ENCODE data around the gene DYSF.
A peak's percentile ranks its signal among the peaks of the same experiment; 100 is the strongest.

The DYSF gene

DNA sequence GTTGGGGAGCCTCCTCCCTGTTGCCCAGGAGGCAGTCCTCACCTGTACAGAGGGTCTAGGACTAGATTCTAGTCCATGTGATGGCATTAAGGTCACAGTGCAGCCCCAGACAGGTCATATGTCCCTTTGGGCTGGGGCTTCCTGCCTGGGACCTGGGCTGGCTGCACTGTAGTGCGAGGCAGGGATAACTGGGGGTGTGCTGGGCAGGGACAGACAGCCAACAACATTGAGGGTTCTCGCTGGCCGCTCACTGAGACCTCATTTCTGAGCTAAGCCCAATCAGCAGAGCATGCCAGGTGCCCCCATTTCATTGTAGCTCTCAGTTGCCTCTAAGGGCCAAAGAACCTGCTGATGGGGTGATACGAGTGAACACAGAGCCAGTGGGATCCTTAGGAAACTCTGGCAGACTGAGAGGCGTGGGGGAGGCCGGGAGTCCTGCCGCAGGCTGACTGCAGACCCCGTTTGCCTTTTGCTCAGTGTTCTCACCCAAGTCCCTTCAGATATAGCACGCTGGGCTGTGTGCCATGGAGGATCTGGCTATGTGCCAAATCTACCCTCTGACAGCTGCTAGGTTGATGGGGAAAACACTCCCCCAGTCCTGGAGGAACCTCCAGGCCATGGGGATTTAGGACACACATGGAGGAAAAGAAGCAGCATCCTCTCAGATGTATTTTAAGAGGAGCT is 51.9 kb downstream of the DYSF start:
- DNase-seq = no peak

DNA sequence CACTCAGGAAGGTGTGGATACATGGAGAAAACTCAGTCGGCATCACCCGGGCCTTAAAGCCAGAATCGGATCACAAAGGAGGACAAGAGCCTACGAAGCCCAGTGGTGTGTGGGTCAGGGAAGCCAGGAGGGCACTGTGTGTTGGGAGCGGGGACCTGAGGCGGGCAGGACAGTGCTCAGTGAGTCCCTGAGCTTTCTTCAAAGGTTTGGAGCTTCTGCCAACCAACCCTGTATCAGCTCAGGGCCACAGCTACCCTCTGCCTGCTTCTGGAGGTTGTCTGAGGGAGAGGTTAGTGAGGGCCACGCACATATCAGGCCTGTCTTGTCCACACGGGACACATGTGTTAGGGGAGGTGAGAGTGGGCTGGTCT is 52.4 kb downstream of the DYSF start:
- no peak for DNase-seq

DNA sequence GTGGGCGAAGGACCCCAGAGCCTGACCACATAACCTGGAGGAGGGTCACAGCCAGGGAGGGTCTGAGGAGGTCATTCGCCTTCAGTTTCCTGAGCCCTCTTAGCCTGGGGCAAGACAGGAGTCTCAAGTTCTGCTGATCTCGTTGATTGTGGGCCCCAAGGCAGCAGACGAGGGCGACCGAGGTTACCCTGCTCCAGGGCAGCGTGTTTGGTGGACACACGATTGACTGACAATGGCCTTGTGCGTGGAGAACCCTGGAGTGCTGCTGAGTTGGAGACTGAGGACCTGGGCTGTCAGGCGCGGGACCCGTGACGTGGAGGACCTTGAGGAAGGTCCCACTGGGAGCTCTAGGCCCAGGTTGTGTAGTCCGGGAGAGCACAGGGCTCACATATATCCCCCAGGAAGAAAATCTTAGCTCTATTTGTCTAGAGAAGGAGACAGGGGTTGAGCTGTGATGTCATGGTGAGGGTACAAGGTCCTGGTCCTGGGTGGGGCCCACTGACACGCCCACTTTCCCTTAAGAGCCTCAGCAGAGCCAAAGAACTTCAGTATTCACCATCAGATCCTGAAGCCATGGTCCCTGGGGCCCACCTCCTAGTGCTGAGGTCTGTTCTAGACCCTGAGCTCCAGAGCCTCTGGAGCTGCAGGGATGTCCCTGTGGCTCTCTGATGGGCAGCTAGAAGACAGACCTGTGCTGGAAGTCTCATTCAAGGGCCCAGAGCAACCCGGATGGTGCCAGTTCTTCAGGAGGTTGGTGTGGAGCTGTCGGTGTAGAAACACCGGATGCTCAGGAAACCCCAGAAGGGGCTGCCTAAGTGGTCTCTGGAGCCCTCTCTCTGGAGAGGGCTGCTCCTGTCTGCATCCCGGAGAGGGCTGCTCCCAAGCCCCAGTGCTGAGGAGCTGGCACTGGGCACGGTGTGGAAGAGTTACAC is 53.1 kb downstream of the DYSF start:
- DNase-seq = no peak

DNA sequence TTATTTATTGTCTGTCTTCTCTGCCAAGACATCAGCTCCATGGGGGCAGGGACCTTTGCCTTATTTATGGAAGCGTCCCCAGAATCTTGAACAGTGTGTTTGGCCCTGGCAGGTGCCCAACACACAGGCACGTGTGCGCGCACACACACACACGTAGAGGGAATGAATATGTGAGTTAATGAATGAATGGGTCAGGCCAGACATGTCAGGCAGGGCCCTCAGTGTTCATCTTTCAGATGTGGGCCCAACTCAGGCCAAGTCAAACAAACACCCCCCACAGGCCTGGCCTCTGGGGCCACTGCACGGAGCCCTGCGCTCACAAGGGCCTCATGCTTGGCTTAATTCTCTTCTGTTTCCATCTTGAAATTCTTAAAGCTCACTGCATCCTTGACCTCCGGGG is 54.1 kb downstream of the DYSF start:
- DNase-seq = no peak

DNA sequence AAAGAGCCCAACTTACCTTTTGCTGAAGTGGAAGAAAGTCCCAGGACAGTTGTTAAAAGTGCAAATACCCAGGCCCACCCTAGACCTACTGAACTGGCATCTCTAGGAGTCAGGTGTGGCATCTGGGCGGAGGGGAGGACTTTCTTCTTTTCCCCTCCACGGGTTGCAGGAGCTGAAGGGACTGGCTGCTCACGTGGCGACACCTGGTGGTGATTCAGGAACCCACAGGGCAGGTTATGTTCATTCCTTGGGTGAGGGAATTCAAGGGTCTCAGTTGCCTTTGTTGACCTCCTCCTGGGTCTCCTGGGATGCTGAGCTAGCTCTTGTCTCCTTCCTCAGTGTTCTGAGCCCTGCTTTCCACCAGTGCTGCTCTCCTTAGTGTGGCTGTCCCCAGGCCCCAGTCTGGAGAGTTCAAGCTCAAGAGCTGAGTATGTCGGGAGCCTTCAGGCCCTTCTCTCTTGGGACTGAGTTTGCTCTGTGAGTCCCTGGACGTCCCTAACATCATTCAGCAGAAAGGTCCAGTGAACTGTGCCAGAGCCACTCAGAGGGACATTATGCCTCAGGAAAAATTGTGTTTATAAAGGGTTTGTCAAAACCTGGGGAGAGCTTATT is 56.9 kb downstream of the DYSF start:
- peak; percentile 30 for DNase-seq

DNA sequence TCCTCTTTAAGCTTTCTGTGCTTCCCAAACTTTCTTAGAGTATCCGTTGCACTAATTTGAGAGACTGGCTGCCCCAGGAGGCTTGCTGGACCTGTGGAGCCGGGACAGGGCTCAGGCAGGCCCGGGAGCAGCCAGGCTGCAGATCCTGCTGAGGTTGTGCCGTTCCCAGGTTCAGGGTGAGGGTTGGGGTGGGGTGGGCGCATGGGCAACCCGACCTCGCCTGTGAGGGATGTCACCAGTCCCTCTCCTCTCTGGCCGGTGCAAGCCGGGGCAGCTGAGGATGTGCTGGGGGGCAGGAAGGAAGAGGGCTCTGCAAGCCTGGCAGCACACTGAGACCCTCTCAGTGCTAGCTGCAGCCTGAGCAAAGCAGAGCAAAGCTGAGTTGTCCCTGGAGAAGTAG is 57.6 kb downstream of the DYSF start:
- no peak for DNase-seq

DNA sequence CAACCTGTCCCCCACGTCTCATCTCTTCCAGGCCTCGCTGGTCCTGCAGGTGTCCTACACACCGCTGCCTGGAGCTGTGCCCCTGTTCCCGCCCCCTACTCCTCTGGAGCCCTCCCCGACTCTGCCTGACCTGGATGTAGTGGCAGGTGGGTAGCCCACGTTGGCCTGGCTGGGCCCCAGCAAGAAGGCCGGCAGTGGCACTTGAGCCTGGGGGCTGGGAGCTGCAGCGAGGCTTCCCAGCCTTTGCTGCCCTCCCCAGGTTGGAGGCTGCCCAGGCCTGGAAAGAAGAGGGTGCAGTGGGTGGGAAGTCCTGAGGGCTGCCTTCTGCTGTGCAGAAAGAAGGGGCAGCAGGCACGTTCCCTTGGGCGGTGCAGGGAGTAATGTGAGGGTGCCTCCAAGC is 58.4 kb downstream of the DYSF start:
- no peak for DNase-seq

DNA sequence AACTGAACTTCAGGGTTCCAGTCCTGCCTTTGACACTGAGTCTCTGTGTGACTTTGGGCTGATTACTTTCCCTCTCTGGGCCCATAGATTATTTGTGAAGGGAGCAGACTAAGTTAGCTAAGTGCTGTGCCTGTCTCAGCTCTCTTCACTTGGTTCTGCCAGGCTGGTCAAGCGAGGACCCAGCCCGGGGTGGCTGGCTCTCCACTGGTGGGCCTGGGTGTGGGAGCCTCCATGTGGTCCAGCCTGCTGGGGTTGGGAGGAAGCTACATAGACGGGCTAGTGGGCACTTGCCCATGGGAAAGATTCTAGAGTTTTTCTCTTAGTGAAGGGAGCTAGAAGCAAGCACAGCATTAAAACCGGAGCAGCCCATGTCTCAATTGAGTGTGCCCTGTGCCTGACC is 59.0 kb downstream of the DYSF start:
- DNase-seq = no peak

DNA sequence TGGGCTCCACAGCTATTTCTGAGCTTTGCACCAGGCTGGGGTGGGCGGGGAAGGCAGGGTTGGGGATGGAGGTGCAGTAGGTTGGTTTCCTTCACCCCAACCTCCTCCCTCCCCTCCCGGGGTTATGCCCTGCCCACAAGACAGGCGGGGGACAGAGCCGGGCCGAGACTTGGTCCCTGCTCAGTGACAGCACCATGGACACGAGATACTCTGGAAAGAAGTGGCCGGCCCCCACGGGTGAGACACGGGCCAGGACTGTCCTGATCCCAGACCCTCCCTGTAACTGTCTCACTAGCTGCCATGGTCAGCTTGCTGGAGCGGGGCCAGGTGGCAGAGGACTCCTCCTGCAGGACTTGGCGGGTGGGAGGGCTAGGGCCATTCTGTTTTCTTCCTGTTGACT is 59.7 kb downstream of the DYSF start:
- DNase-seq = no peak

DNA sequence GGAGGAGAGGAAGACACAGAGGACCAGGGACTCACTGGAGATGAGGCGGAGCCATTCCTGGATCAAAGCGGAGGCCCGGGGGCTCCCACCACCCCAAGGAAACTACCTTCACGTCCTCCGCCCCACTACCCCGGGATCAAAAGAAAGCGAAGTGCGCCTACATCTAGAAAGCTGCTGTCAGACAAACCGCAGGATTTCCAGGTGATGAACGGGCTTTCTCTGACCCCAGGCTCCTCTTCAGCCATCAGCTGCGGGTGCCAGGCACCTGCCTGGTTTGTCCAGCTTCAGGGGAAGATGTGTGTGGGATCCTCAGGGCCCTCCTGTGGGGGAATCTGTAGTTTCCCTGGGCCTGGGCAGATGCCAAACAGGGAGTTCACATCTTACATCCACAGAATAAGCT is 60.4 kb downstream of the DYSF start:
- DNase-seq = no peak

DNA sequence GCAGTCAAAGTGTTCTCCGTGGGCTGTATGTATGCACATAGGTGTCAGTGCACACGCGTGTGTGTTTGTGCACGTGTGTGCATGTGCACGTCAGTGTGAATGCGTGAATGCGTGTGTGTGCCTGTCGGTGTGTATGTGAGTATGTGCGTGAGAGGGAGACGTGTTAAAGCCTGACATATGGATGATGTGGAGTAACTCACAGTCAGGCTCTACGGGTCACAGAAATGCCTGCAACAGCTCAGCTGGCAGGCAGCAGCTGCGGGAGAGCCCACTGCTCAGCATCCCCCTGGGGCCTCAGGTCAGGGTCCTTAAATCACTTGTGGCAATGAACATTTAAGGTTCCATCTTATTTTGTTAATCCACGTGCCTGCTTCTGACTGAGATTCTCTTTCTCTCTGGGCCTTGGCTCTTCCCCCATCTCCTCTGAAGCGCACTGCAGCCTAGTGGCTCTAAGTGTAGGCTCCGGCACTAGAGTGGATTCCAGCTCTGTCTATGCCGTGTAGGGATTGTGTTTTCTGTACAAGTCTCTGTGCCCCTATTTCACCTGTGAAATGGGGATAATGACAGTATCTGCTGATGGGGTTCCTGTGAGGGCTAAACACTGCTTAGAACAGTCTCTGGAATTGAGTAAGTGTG is 63.0 kb downstream of the DYSF start:
- DNase-seq = no peak

DNA sequence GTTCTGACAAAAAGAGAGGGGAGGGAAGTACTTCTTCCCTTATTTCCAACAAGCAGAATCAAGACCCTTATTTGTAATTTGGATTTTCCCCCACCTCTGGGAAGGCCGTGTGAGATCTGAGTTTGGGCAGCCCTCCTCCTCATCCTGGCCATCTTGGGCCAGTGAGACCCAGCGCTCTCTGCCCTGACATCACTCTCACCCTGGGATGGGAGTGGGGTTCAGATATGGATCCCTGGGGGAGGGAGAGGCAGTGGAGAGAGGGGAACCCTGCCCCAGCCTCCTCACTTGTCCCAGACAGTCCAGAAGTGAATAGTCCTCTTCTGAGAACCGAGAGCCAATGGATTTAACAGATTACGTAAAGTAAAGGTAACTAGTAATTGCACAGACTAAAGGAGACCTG is 64.5 kb downstream of the DYSF start:
- no peak for DNase-seq

DNA sequence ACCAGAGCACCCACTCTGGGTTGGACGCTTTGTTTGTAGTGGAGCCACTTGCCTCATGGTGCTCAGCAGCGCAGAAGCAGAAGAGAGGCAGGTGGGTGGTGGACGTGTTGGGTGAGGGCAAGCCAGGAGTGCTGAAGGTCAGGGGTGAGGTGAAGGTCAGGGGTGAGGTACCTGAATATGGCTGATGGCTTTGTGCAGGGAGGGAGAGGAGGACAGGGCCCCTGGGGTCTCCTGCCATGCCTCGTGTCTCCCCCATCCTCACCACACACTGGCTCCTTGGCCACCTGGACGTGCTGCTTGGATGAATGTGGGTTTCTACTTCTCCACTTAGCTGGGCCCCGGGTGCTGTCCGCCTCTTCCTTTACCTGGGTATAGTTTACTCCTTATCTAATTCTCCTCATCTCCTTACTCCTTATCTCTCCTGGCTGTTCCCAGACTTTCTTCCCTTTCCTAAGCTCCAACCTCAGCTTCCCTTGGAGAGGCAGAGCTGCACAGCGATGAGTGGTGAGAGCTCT is 68.1 kb downstream of the DYSF start:
- DNase-seq = no peak

DNA sequence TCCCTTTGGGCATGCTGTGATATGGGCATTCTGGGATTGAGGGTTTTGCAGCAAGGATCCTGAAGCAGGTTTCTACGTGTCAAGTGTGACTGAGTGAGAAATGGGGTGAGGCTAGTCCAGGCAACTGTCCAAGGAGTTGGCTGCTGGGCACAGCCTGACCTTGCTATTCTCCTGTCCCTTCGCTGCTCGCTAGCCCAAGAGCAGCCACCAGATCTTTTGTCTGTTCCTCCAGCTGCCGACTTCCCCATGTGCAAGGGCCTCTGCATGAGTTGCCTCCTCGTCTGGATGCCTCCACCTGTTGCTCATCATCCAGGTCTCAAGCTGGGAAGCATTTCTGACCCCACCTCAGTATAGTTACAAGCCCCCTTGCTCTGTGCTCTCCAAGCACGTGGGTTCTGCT is 71.1 kb downstream of the DYSF start:
- no peak for DNase-seq

DNA sequence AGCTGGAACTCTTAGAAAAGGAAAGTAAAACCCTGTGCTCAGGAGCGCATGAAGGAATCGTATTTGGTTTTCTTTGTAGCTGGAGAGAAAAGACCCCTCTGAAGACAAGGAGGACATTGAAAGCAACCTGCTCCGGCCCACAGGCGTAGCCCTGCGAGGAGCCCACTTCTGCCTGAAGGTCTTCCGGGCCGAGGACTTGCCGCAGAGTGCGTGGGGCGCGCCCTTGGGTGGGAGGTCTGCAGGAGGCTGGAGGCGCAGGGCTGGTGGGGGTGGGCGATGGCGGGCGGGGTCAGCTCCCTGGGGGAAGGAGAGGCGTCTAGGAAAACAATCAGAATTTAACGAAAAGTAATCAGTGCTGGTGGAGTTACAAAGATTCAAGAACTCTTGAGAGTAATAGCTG is 72.8 kb downstream of the DYSF start:
- no peak for DNase-seq

DNA sequence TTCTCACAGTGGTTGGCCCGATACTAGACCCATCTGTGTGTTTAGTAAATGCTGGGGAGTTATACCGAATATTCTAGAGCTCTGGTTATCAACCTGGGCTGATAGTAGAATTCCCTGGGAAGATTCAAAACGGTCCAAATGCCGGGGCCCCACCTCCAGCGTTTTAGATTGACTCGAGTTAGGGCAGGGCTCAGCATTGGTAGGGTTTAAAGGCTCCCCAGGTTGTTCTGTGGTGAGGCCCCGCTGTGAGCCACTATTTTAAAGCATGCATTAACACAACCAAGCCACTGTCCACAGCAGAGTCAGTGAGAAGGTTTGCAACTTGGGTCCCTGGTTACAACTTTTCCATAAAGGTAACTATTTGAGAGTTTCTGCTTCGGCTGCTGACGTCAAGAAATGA is 73.6 kb downstream of the DYSF start:
- DNase-seq = no peak

DNA sequence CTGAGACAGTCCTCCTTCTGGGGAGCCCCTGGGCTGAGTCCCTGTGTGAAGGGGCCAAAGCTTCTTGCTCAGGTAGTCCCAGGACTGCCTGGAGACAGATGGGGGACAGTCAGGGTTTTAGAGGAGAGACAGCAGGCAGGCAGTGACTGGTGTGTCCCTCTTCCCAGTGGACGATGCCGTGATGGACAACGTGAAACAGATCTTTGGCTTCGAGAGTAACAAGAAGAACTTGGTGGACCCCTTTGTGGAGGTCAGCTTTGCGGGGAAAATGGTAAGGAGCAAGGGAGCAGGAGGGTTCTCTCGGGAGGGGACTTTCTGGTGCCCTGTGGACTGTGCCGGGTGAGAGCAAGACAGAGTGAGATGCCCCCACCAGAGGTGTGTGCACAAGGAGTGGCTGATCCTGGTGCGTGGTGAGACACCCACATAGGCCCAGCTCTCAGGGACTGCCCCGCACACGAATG is 74.8 kb downstream of the DYSF start:
- DNase-seq = no peak

DNA sequence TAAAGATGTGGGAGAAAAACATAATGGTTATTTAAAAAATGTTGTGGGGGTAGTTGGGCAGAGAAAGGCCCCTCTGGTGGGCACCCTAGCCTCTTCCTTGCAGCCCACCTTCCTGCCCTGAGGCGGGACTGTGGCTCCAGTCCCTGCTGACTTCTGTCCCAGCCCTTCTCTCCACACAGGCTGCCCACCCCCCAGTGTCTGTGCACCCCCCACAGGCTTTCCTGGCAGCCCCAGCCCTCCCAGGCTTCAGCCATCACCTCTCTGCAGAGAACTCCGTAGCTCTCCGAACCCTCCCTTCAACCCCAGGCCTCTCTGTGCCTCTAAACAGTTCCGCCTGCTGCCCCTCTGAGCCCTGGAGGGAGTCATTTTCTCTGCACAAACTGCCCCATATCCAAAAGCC is 75.4 kb downstream of the DYSF start:
- no peak for DNase-seq

DNA sequence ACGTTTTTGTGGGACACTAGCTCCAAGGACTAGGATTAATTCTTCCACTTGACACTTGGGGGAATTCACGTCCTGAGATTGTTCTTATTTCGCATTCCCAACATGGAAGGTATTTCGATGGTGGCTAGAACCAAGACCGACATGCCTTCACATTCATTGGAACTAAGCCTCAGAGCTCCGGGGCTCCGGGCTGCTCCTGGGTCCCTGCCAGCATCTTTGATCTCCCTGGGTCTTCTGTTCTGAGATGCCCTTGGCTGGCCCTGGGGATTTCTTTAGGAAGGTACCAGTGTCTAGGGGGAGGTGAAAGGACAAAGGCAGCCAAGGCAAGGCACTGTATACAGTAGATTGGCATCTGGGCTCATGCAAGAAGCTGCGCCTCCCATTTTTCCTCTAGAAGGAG is 76.8 kb downstream of the DYSF start:
- DNase-seq = no peak

DNA sequence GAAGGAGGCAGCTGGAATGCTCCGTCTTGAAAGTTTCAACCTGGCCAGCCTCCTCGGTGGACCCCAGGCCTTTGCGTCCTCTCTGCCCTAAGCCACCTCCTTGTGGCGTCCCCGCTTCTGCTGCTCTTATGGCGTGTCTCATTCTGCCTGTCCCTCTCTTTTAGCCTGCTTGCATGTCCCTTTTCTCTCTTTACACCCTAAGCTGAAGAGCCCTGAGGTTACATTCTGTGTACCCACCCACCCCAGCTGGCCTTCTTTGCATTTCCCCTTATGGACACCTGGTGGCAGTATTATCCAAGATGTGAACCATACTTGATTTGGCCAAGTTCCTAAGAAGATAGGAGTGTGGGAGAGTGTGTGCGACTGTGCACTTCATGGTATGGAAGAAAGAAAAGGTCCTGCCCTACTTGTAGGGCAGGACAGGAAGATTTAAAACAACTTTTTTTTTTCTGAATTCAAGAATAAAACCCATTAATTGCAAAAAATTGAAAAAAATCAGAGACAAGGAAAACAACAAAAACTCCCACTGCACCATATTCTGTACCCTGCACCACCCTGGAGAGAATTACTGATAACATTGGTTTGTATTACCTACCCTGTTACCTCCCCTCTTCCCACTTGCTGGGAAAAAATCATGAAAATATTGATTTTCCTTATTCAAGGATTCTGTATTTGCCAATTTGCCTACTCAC is 77.4 kb downstream of the DYSF start:
- peak; percentile 7 for DNase-seq

DNA sequence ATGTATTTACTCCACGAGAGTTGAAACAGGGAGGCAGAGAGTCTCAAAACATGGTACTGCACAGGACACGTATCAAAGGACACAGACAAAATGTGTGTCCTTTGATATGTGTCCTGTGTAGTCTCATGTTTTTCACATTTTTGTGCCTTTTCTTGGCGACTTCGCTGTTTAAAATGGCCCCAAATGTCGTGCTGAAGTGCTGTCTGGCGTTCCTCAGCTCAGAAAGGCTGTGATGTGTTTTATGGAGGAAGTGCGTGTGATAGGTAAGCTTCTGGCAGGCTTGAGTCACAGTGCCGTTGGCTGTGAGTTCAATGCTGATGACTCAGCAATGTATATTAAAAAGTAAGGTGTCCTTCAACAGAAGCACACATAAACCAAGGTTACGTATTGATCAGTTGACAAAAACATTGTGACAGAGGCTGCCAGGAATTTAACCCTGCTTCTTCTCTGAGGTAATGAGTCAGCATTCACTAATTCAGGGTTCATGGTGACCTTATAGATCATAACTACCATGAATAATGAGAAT is 78.2 kb downstream of the DYSF start:
- no peak for DNase-seq

DNA sequence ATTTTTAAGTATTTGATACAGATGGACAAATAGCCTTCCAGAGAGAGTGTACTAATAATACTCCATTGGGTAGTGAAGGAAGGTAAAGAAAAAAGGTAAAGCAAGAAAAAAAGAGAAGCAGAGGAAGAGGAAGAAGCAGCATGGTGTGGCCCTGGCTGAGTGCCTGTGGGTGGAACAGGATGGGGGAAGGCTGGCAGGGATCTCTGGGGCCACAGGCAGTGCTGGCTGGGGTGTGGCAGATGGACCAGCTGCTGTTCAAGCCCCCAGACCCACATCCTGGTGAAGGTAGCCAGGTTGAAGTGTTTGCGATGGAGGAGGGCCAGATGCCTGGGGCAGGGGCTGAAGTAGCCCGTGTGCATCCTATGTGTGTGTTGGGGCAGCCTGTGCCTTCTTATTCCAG is 79.0 kb downstream of the DYSF start:
- DNase-seq = no peak
